HG02763 (cell line): ENCODE data around the gene FGF8.
A peak's percentile ranks its signal among the peaks of the same experiment; 100 is the strongest.

Experiments
- ATAC-seq: cut with Tn5 transposase; IDR thresholded peaks from one replicate; pipeline ENCODE4 v1.9.1; 2021; ENCODE audit warnings: mild to moderate bottlenecking, moderate library complexity; ENCODE audit not compliant: unreplicated experiment

Gene FGF8

GRCh38 chr10:101782811-101783735 lies 7.2 kb upstream of the FGF8 start, which contains the start of gene NPM3:
Gene NPM3, minus strand, starts transcription at chr10:101783446. Its CDS starts 56 bp downstream, at chr10:101783390.
- peak; percentile 48 for ATAC-seq

GRCh38 chr10:101781984-101782810 lies 6.3 kb upstream of the FGF8 start:
- ATAC-seq, result no peak

GRCh38 chr10:101781655-101781983 lies 5.7 kb upstream of the FGF8 start:
- no peak for ATAC-seq

- ATAC-seq, result no peak
Measured at GRCh38 chr10:101780818-101781654, 5.1 kb upstream of the FGF8 start.

GRCh38 chr10:101780187-101780817 lies 4.4 kb upstream of the FGF8 start:
- no peak for ATAC-seq

GRCh38 chr10:101779544-101780186 lies 3.8 kb upstream of the FGF8 start:
- peak; percentile 35 for ATAC-seq

GRCh38 chr10:101778781-101779543 lies 3.0 kb upstream of the FGF8 start:
- no peak for ATAC-seq

GRCh38 chr10:101778151-101778780 lies 2.4 kb upstream of the FGF8 start:
- no peak for ATAC-seq

- ATAC-seq, result no peak
Measured at GRCh38 chr10:101777619-101778145, 1.8 kb upstream of the FGF8 start.

- ATAC-seq, result no peak
Measured at GRCh38 chr10:101776161-101776817, 375 bp upstream of the FGF8 start.

GRCh38 chr10:101774589-101775272 lies 1.2 kb downstream of the FGF8 start:
- ATAC-seq, result no peak

- ATAC-seq, result no peak
Measured at GRCh38 chr10:101773923-101774588, 1.9 kb downstream of the FGF8 start.

- ATAC-seq, result no peak
Measured at GRCh38 chr10:101772895-101773761, 2.8 kb downstream of the FGF8 start.

- ATAC-seq, result no peak
Measured at GRCh38 chr10:101772017-101772894, 3.7 kb downstream of the FGF8 start.

GRCh38 chr10:101771380-101771779 lies 4.5 kb downstream of the FGF8 start:
- ATAC-seq, result no peak
